Hepatocyte (in vitro differentiated cells): Measurements from ENCODE around the gene ATP6AP1. TPM values are rescaled to one million over a fixed set of nuclear protein-coding genes. Genes with fewer than 3 reads are reported as not detected.
A peak's percentile ranks its signal among the peaks of the same experiment; 100 is the strongest.

Source experiments
- DNase-seq: peaks from one replicate; pipeline ENCODE4 v3.0.0-alpha.2; 2016; ENCODE audit warnings: low spot score
- H2AFZ ChIP-seq: fragments of 200-600 bp; sonication (generic); 2 replicates; pipeline ENCODE4 v1.6.0; 2016; ENCODE audit warnings: antibody characterized with exemption, mild to moderate bottlenecking
- H3K27ac ChIP-seq: fragments of 200-600 bp; sonication (generic); 2 replicates; pipeline ENCODE4 v1.5.1; 2016; ENCODE audit warnings: mild to moderate bottlenecking
- H3K27me3 ChIP-seq: fragments of 200-600 bp; sonication (generic); 2 replicates; pipeline ENCODE4 v1.6.1; 2016
- H3K36me3 ChIP-seq: fragments of 200-600 bp; sonication (generic); replicated peaks from 2 replicates; pipeline ENCODE4 v1.5.1; 2016; ENCODE audit warnings: low read depth; ENCODE audit not compliant: insufficient read depth
- H3K4me1 ChIP-seq: fragments of 200-600 bp; sonication (generic); 2 replicates; pipeline ENCODE4 v1.5.1; 2016; ENCODE audit warnings: mild to moderate bottlenecking, moderate library complexity; ENCODE audit not compliant: insufficient read depth
- H3K4me2 ChIP-seq: fragments of 200-600 bp; sonication (generic); 2 replicates; pipeline ENCODE4 v1.6.0; 2016
- H3K4me3 ChIP-seq: fragments of 200-600 bp; sonication (generic); 2 replicates; pipeline ENCODE4 v1.5.1; 2016; ENCODE audit warnings: mild to moderate bottlenecking
- H3K79me2 ChIP-seq: fragments of 200-600 bp; sonication (generic); 2 replicates; pipeline ENCODE4 v1.6.0; 2017; ENCODE audit warnings: mild to moderate bottlenecking
- H3K9me2 ChIP-seq: fragments of 200-600 bp; sonication (generic); replicated peaks from 2 replicates; pipeline ENCODE4 v1.6.0; 2017; ENCODE audit warnings: mild to moderate bottlenecking; ENCODE audit not compliant: insufficient read depth
- H3K9me3 ChIP-seq: fragments of 200-600 bp; sonication (generic); 2 replicates; pipeline ENCODE4 v1.5.1; 2016; ENCODE audit warnings: low read depth, mild to moderate bottlenecking
- H4K20me1 ChIP-seq: fragments of 200-600 bp; sonication (generic); 2 replicates; pipeline ENCODE4 v1.6.0; 2016; ENCODE audit warnings: mild to moderate bottlenecking; ENCODE audit not compliant: insufficient read depth, poor library complexity, severe bottlenecking
- CTCF ChIP-seq: fragments of 200-600 bp; sonication (generic); IDR thresholded peaks from 2 replicates; pipeline ENCODE4 v1.5.1; 2016; ENCODE audit warnings: antibody characterized with exemption, mild to moderate bottlenecking; ENCODE audit not compliant: poor library complexity
- EZH2 ChIP-seq: fragments of 200-600 bp; sonication (generic); IDR thresholded peaks from 2 replicates; pipeline ENCODE4 v1.6.1; 2016; ENCODE audit warnings: antibody characterized with exemption, mild to moderate bottlenecking, borderline replicate concordance
- EZH2phosphoT487 ChIP-seq: fragments of 200-600 bp; sonication (generic); IDR thresholded peaks from one replicate; pipeline ENCODE4 v1.6.1; 2018; ENCODE audit warnings: antibody characterized with exemption, mild to moderate bottlenecking, low read depth, moderate library complexity; ENCODE audit not compliant: unreplicated experiment, severe bottlenecking
- WGBS: methylation state at CpG from one replicate; pipeline ENCODE4 v1.1.6; 2016; ENCODE audit warnings: low lambda C conversion rate; ENCODE audit errors: missing lambda C conversion rate; 5-methylcytosine and 5-hydroxymethylcytosine counted together
- polyA plus RNA-seq: library from polyadenylated mRNA; unstranded; fragments of >200 nt; fragmentation: Nextera tagmentation; extraction: Ambion mirVana; gene quantifications from 2 replicates; pipeline ENCODE4 v1.2.1, GENCODE V29; 2016
- total RNA-seq: library from RNA; depleted of rRNA; stranded (reverse); fragments of >200 nt; gene quantifications from 2 replicates; pipeline ENCODE4 v1.2.3, GENCODE V29; 2014

ATP6AP1 gene
- total and polyA plus RNA-seq, 2 experiments from 2014 or later, result 131 to 268 TPM

GRCh38 chrX:154419688-154420401 is 8.6 kb upstream of the ATP6AP1 start:
- Histone ChIP-seq H3K9me3 (no peaks in the 10 kb centered on the region), H3K9me2 (no peaks in the 10 kb centered on the region), H3K27ac (no peak overlapping the region), H3K27me3 (no peaks in the 10 kb centered on the region), H4K20me1 (no peaks in the 10 kb centered on the region), H3K79me2 (no peaks in the 10 kb centered on the region), H3K4me1 (no peaks in the 10 kb centered on the region), H2AFZ (no peak overlapping the region), H3K36me3 (no peaks in the 10 kb centered on the region), H3K4me3 (no peak overlapping the region), H3K4me2 (no peak overlapping the region)
- no peak for TF ChIP-seq EZH2
- TF ChIP-seq CTCF, result no peak
- no peak for TF ChIP-seq EZH2phosphoT487
- 82% methylated on average over 19 of the region's 19 CpGs for WGBS
- DNase-seq, result no peak

- Histone ChIP-seq H3K9me2 (no peaks in the 10 kb centered on the region), H3K36me3 (no peaks in the 10 kb centered on the region), H3K79me2 (no peaks in the 10 kb centered on the region), H3K4me3 (no peak overlapping the region), H3K4me2 (no peak overlapping the region), H4K20me1 (no peaks in the 10 kb centered on the region), H2AFZ (no peak overlapping the region), H3K27me3 (no peaks in the 10 kb centered on the region), H3K4me1 (no peaks in the 10 kb centered on the region), H3K9me3 (no peaks in the 10 kb centered on the region), H3K27ac (no peak overlapping the region)
- no peak for TF ChIP-seq EZH2phosphoT487
- TF ChIP-seq EZH2, result no peak
- TF ChIP-seq CTCF, result no peak
- 96% methylated on average over 10 of the region's 10 CpGs for WGBS
- DNase-seq, result no peak
These were observed 8.1 kb upstream of the ATP6AP1 start for GRCh38 chrX:154420402-154420756.

DNA sequence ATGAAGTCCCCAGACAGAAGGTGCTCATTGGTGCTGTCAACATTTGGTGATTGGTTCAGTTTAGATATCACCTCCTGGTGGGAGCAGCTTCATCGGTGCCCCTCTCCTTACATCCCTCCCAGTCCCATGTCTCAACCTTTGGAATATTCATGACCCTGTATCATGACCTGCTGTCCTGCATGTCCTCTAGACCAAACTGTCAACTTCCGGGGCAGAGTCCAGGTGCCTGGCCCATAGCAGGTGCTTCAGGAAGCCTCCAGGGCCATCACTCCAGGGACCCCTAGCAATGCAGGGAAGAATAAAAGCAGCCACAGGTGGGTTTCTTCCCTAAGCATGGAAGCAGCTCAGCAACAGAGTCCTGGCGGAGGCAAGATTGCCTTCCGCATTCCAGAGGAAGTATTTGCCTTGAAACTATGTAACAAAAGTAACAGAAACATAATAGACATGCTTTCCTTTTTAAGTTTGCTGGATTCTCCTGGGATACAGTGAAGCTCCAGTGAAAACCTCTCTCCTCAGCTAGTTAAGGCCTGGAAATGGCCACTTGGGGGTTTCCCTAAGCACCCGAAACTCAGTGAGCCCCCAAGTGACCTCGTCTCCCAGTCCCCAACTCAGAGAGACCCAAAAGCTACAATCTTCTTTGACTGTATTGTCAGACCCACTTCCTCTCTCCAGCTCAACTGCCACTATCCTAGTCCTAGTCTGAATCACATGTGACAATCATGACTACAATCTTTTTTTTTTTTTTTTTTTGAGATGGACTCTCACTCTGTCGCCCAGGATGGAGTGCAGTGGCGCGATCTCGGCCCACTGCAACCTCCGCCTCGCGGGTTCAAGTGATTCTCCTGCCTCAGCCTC is 1.3 kb upstream of the ATP6AP1 start:
- Histone ChIP-seq H3K4me2 (peak overlapping the region; percentile 79), H4K20me1 (no peaks in the 10 kb centered on the region), H3K4me3 (no peak overlapping the region), H3K9me2 (no peaks in the 10 kb centered on the region), H3K9me3 (no peaks in the 10 kb centered on the region), H3K79me2 (peaks cover 28% of the 10 kb centered on the region), H3K27ac (no peak overlapping the region), H2AFZ (no peak overlapping the region), H3K4me1 (no peaks in the 10 kb centered on the region), H3K27me3 (no peaks in the 10 kb centered on the region), H3K36me3 (no peaks in the 10 kb centered on the region)
- TF ChIP-seq CTCF, result no peak
- no peak for TF ChIP-seq EZH2phosphoT487
- TF ChIP-seq EZH2, result no peak
- WGBS, result 85% methylated on average over 12 of the region's 13 CpGs
- no peak for DNase-seq
